KMS-11 (cell line): ENCODE data around the gene LANCL2.

Experiments used
- H2AFZ ChIP-seq: fragments of 200-600 bp; sonication (generic); 2 replicates; pipeline ENCODE4 v1.6.1; 2016; ENCODE audit warnings: antibody characterized with exemption, mixed run types, low read depth
- H3K27ac ChIP-seq: fragments of 200-600 bp; sonication (generic); 2 replicates; pipeline ENCODE4 v1.6.1; 2016; ENCODE audit warnings: mild to moderate bottlenecking, mixed run types
- H3K27me3 ChIP-seq: fragments of 200-600 bp; sonication (generic); 2 replicates; pipeline ENCODE4 v1.6.1; 2017; ENCODE audit warnings: mild to moderate bottlenecking, low read depth, mixed run types, moderate library complexity; ENCODE audit not compliant: insufficient read depth
- H3K36me3 ChIP-seq: fragments of 200-600 bp; sonication (generic); 2 replicates; pipeline ENCODE4 v1.6.1; 2017; ENCODE audit warnings: mild to moderate bottlenecking, mixed run types; ENCODE audit not compliant: insufficient read depth
- H3K4me1 ChIP-seq: fragments of 200-600 bp; sonication (generic); 2 replicates; pipeline ENCODE4 v1.6.1; 2016; ENCODE audit warnings: mild to moderate bottlenecking, low read depth, mixed run types; ENCODE audit not compliant: poor library complexity, severe bottlenecking
- H3K4me2 ChIP-seq: fragments of 200-600 bp; sonication (generic); 2 replicates; pipeline ENCODE4 v1.7.0; 2016; ENCODE audit warnings: mild to moderate bottlenecking, mixed run types
- H3K4me3 ChIP-seq: fragments of 200-600 bp; sonication (generic); IDR thresholded peaks from 2 replicates; pipeline ENCODE4 v1.6.1; 2017; ENCODE audit warnings: low read depth, low read length, mixed read lengths; ENCODE audit not compliant: insufficient read depth
- H3K79me2 ChIP-seq: fragments of 200-600 bp; sonication (generic); 2 replicates; pipeline ENCODE4 v1.6.1; 2016; ENCODE audit warnings: low read depth, mixed run types; ENCODE audit not compliant: insufficient read depth
- H3K9ac ChIP-seq: fragments of 200-600 bp; sonication (generic); 2 replicates; pipeline ENCODE4 v1.6.1; 2016; ENCODE audit warnings: mild to moderate bottlenecking, mixed run types
- H4K20me1 ChIP-seq: fragments of 200-600 bp; sonication (generic); 2 replicates; pipeline ENCODE4 v1.6.1; 2016; ENCODE audit warnings: mild to moderate bottlenecking, mixed run types; ENCODE audit not compliant: insufficient read depth
- TF ChIP-seq, protein P1 (sequence below): fragments of 200-600 bp; sonication (generic); conservative IDR thresholded peaks from 2 replicates; pipeline ENCODE4 v1.6.1; 2017; ENCODE audit warnings: low read depth, mild to moderate bottlenecking, antibody characterized with exemption, low read length, moderate library complexity, mixed read lengths

LANCL2 gene

DNA sequence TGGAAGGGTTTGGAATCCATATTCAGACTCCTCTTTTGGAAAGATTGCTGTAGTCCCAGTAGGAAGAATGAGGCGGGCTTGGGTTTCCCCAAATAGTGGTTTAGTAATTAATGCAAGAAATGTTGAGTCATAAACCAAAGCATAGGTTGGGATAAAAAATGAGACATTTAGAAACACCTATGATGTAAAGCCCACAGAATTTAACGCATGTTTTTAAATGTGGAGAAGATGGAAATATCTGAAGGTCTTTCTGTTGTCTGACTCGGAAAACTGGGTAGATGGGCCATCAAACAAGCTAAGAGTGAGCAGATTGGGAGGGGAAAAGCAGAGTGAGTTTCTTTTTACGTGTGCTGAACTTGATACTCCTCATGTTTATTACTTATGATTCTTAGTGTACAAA lies 62.2 kb downstream of the LANCL2 start:
- Histone ChIP-seq H3K36me3 (no peaks in the 10 kb centered on the region), H3K27ac (no peak overlapping the region), H3K27me3 (no peaks in the 10 kb centered on the region), H3K4me1 (no peaks in the 10 kb centered on the region), H4K20me1 (no peaks in the 10 kb centered on the region), H3K79me2 (no peaks in the 10 kb centered on the region), H3K9ac (no peak overlapping the region), H3K4me3 (no peak overlapping the region), H3K4me2 (no peak overlapping the region), H2AFZ (no peak overlapping the region)
- TF ChIP-seq, protein P1, sequence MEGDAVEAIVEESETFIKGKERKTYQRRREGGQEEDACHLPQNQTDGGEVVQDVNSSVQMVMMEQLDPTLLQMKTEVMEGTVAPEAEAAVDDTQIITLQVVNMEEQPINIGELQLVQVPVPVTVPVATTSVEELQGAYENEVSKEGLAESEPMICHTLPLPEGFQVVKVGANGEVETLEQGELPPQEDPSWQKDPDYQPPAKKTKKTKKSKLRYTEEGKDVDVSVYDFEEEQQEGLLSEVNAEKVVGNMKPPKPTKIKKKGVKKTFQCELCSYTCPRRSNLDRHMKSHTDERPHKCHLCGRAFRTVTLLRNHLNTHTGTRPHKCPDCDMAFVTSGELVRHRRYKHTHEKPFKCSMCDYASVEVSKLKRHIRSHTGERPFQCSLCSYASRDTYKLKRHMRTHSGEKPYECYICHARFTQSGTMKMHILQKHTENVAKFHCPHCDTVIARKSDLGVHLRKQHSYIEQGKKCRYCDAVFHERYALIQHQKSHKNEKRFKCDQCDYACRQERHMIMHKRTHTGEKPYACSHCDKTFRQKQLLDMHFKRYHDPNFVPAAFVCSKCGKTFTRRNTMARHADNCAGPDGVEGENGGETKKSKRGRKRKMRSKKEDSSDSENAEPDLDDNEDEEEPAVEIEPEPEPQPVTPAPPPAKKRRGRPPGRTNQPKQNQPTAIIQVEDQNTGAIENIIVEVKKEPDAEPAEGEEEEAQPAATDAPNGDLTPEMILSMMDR: no peak

DNA sequence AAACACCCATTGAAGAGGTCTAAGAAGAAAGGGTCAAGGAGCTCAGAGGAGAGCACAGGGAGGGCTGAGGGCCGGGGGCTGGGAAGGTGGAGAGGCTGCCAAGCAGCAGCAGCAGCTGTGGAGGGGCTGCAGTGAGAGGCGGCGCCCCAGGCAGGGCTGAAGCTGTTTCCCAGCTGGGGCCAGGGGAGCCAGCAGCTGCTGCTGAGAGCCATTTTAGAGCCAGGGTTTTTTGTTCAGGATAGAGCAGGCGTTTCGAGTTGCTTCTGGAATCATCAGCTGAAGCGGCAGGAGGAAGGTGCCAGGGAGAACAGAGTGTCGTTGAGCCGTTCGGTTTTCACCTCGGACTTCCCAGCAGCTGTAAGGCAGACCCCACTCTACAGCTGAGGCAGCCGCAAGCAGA lies 62.7 kb downstream of the LANCL2 start:
- no peaks in the 10 kb centered on the region for H3K27me3 ChIP-seq
- H3K27ac ChIP-seq: no peak overlapping the region
- H3K36me3 ChIP-seq: no peaks in the 10 kb centered on the region
- no peaks in the 10 kb centered on the region for H3K79me2 ChIP-seq
- H3K4me2 ChIP-seq: no peak overlapping the region
- no peaks in the 10 kb centered on the region for H4K20me1 ChIP-seq
- TF ChIP-seq, protein P1: no peak
- no peak overlapping the region for H2AFZ ChIP-seq
- no peak overlapping the region for H3K9ac ChIP-seq
- H3K4me1 ChIP-seq: no peaks in the 10 kb centered on the region
- H3K4me3 ChIP-seq: no peak overlapping the region

DNA sequence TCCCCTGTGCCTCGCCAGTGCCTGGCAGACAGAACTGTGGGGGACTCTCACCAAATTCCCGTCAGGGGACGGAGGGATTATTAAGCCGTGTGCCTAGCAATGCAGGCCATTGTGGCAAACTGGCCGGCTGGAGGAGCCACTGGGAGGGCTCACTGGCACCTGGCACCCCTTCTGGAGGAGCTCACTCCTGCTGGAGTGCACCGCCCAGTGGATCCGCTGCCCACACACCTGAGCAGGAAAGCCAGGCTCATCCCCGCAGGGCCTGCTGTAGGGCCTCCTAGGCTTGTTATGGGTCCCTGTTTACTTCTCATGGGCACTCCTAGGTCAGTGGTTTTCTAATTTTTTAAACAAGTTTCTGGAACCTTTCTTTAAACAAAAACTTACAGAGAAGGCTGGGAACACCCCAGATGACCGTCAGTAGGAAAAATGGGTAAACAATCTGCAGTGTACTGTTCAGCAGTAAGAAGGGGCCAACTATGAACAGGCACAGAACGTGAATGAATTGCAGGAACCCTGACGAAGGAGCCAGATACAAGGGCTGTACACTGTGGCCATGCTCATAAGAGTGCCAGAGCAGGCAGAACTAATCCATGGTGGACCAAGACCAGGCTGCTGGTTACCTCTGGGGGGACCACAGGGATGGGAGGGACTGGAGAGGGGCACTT lies 64.8 kb downstream of the LANCL2 start:
- no peaks in the 10 kb centered on the region for H3K27me3 ChIP-seq
- no peak overlapping the region for H3K4me3 ChIP-seq
- no peaks in the 10 kb centered on the region for H3K79me2 ChIP-seq
- TF ChIP-seq, protein P1: no peak
- no peak overlapping the region for H3K27ac ChIP-seq
- H3K36me3 ChIP-seq: no peaks in the 10 kb centered on the region
- no peaks in the 10 kb centered on the region for H4K20me1 ChIP-seq
- H3K4me1 ChIP-seq: peaks cover 13% of the 10 kb centered on the region
- no peak overlapping the region for H3K9ac ChIP-seq
- no peak overlapping the region for H3K4me2 ChIP-seq
- no peak overlapping the region for H2AFZ ChIP-seq

DNA sequence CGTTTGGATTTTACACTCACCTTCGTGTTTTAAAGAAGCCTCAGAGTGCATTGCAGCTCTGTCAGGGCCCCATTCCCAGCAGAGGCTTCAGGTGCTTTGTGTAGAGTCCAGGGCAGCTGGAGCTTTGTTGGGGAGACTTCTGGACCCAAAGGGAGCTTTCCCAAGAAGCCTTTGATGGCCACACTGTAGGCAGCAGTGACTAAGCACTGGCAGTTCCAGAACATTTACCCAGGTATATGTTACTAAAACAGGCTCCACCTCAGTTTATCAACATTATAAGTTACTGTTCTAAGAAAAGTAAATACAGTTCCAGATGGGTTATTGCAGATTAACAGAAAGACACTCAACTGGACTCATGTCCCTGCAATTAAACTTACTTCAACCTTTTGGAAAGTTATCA lies 66.8 kb downstream of the LANCL2 start:
- peaks cover 13% of the 10 kb centered on the region for H3K4me1 ChIP-seq
- TF ChIP-seq, protein P1: no peak
- H3K79me2 ChIP-seq: no peaks in the 10 kb centered on the region
- no peaks in the 10 kb centered on the region for H3K27me3 ChIP-seq
- H3K36me3 ChIP-seq: no peaks in the 10 kb centered on the region
- no peak overlapping the region for H3K4me2 ChIP-seq
- no peak overlapping the region for H3K4me3 ChIP-seq
- no peak overlapping the region for H3K9ac ChIP-seq
- no peak overlapping the region for H2AFZ ChIP-seq
- no peak overlapping the region for H3K27ac ChIP-seq
- H4K20me1 ChIP-seq: no peaks in the 10 kb centered on the region
